HG03060 (cell line): ENCODE measurements around the gene LRBA.
A peak's percentile ranks its signal among the peaks of the same experiment; 100 is the strongest.
"Not testable (repeated sequence)": the region's sequence is repeated elsewhere in the genome, so short reads cannot be mapped to it uniquely, and the experiment has no call there.

Experiments used
- ATAC-seq: cut with Tn5 transposase; IDR thresholded peaks from one replicate; pipeline ENCODE4 v1.9.1; 2021; ENCODE audit warnings: low read depth, moderate number of reproducible peaks; ENCODE audit not compliant: unreplicated experiment

The LRBA gene

GRCh38 chr4:150387981-150388380, 627.1 kb downstream of the LRBA start:
- no peak for ATAC-seq

- ATAC-seq: not testable (repeated sequence)
Measured at GRCh38 chr4:150386415-150386814, 628.7 kb downstream of the LRBA start.

- ATAC-seq: no peak
Measured at GRCh38 chr4:150385606-150386005, 629.5 kb downstream of the LRBA start.

GRCh38 chr4:150384249-150384648, 630.8 kb downstream of the LRBA start:
- no peak for ATAC-seq

- no peak for ATAC-seq
Measured at GRCh38 chr4:150382028-150382427, 633.1 kb downstream of the LRBA start.

- ATAC-seq: no peak
Measured at GRCh38 chr4:150381609-150382008, 633.5 kb downstream of the LRBA start.

- no peak for ATAC-seq
Measured at GRCh38 chr4:150381036-150381435, 634.0 kb downstream of the LRBA start.

GRCh38 chr4:150379454-150379853, 635.6 kb downstream of the LRBA start:
- ATAC-seq: no peak

GRCh38 chr4:150375025-150375424, 640.1 kb downstream of the LRBA start:
- ATAC-seq: no peak

- no peak for ATAC-seq
Measured at GRCh38 chr4:150371869-150372268, 643.2 kb downstream of the LRBA start.

- ATAC-seq: no peak
Measured at GRCh38 chr4:150369434-150370380, 645.4 kb downstream of the LRBA start.

GRCh38 chr4:150368667-150369066, 646.4 kb downstream of the LRBA start:
- ATAC-seq: no peak

GRCh38 chr4:150367326-150367725, 647.8 kb downstream of the LRBA start:
- no peak for ATAC-seq

- peak; percentile 36 for ATAC-seq
Measured at GRCh38 chr4:150366487-150366999, 648.5 kb downstream of the LRBA start.

GRCh38 chr4:150363721-150364688, 651.1 kb downstream of the LRBA start:
- no peak for ATAC-seq

GRCh38 chr4:150358691-150359090, 656.4 kb downstream of the LRBA start:
- ATAC-seq: no peak

- ATAC-seq: no peak
Measured at GRCh38 chr4:150357829-150358228, 657.3 kb downstream of the LRBA start.

- ATAC-seq: no peak
Measured at GRCh38 chr4:150355858-150356455, 659.1 kb downstream of the LRBA start.

- ATAC-seq: no peak
Measured at GRCh38 chr4:150355418-150355817, 659.7 kb downstream of the LRBA start.

- no peak for ATAC-seq
Measured at GRCh38 chr4:150354214-150354796, 660.8 kb downstream of the LRBA start.
